Putamen (tissue), 1 donor: ENCODE results near the gene PTPRT.

Experiments
- DNase-seq: peaks from one replicate; pipeline ENCODE4 v3.0.0-alpha.2; 2016; ENCODE audit warnings: low spot score

The PTPRT gene

DNA sequence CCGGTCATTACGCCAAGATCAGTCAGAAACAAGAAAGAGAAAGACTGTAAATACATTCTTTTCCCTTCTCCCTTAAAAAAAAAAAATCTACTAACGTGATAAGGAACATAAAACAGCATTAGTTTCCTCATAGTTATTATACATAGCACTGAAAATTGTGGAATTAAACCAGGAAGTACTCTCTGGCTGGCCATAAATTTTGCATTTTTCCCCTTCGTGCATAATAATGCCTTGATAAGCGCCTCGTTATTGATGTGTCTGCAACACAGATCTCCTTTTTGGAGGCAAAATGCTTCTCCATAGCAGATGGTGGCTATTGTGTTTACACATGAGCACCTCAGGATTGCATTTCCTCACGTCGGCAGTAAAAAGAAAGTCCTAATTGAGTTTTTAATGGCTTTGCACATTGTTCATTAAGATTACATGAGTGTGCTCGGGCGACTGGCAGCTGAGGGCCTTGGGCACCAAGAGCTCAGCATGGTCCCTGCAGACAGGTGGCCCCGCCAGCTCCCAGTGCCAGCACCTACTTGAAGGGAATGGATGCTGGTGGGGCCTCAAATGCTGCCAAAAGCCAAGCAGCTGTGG, 394.5 kb downstream of the PTPRT start:
- DNase-seq = no peak

DNA sequence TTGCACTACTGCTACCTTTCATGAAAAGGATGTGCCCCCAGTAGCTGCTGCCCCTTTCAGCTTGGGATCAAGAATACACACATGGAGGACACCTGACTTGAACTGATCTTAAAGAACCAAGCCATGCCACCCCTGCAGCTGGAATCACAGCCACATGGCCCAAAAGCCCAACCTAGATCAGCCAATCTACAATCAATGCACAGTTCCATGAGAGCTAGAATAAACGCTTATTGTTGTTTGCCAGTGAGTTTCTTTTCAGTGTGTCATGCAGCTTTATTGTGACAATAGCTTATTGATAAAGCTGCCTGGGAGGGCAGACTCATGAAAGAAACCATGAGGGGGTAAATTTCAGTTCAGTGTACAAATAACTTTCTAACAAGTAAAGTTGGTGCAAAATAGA, 397.7 kb downstream of the PTPRT start:
- DNase-seq = peak; percentile 80

DNA sequence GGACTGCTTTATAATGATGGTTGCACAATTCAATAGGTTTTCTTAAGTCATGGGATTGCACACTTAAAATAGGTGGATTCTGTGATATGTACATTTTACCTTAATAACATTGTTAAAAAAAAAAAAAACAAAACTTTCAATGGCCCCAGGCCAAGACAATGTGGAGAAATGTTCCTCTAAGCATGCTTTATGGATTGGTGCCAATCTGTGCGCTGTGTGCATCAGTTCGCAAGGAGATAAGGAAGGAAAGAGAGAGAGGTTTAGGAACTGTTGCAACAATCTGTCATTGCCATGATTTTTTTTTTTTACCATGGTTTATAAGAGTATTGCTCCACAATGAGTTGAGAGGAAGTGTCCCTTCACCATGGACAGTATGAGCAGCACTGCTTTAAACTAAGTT, 399.6 kb downstream of the PTPRT start:
- DNase-seq = no peak

DNA sequence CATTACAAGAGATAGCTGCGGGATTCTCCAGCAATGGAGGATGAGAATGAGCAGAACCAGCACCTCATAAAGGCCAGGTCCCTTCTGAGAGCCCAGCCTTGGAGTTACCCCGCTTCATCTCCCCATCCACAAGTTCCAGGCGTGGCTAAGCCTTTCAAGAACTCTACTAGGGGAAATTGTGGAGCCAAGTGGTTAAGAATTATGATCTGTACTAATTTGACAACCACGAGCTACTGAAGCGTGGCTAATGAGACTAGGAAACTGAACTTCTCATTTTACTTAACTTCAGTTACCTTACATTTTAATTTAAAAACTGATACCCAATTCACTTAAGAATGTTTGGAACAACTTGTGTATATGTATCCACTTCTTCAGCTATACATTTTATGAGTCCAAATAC, 401.0 kb downstream of the PTPRT start:
- DNase-seq = no peak

DNA sequence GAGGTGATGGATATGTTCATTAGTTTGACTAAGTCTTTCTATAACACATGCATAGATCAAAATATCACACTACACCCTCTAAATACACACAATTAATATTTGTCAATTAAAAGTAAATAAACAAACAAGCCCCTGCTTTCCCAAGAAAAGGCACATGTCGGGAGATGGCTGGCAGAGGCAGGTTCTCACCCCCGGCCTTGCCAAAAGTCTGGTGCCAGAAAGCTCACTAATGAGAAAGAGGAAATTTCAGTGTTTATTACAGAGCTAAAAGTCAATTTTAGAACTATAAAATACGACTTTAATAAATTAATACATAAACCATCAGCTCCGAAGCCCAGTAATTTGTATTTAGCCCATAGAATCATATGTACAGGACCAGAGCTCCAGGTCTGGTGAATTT, 404.7 kb downstream of the PTPRT start:
- no peak for DNase-seq

DNA sequence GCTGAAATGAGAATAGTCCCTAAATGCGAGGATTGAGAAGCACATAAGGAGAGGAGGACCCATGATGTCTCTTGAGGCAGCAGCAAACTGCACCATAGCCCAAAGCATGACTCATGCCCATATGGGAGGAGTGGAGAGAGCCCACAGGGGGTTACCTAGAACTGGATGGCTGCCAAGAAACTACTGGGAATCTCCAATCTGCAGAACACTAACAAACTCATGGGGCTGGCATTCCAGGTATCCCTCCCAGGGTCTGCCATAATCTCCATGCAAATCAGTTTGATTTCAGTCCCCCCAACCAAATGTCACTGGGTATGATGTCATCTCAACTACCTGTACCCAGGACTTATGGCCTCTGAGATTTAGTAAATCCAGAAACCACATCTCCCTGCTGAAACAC, 410.5 kb downstream of the PTPRT start:
- DNase-seq = no peak

DNA sequence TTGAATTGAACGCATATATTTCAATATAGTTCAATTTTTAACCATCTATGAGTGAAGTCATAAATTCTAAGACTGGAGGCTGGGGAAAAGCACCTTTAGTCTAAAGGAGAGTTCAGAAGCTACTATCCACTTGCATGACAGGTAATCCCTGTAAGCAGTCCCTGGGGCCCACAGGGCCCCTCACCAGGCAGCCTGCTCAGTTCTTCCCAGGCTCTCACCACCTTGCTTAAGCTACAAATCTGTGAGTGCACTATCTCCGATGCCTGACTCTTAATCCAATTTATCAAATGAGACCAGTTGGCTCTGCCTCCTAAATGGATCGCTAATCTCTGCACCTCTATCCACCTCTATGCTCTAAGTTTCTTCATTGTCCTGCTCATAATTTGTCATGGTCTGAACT, 413.8 kb downstream of the PTPRT start:
- DNase-seq = no peak

DNA sequence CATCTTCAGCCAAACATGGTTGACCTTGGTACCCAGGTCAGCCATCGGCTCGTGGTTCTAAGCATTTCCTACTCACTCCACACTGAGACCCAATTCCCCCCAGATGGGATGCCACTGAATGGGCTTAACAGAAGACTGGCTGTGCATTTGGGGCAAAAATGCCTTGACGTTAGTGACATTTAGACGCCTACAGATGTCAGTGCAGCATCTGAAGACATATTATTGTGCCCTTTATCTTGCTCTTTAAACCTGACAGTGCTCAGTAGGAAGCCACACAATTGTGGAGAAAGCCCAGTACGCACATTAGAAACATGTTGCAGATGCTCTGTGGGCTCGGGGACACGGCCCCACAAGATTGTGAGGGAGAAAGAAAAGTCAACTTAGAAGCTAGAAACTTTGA, 414.7 kb downstream of the PTPRT start:
- no peak for DNase-seq

DNA sequence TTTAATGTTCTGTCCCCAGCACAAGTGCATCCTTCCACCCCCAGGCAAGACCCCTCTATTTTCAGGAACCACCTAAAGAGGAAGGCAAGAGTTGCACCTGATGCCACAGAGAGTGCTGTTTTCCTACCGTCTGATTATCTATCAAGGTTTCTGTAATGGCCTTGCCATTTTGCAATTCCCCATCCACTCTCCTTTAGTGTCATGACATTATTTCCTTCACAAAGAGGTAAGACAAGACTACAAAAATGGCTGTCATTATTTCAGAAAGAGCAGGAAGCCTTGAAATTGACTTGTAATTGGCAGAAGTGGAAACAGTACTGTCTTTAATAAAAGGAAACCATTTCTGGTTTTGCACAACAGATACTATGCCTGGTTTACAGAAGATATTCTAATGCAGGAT, 426.7 kb downstream of the PTPRT start:
- no peak for DNase-seq

DNA sequence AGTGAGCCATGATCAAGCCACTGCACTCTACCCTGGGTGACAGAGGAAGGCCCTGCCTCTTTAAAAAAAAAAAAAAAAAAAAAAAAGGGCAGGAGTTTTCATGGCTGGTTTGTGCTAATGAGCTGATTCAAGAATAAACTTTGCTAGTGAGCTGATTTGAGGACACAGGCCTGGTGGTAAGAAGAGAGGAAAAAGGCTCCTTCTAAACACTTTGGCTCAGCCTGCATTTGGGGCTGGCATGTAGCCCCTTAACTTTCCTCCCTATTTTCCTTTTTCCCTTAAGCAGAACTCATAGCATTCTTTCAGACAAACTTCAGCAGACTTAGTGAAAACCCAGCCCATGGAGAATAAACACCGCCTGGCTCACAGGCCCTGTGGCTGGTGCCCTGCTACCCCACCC, 432.7 kb downstream of the PTPRT start:
- no peak for DNase-seq

DNA sequence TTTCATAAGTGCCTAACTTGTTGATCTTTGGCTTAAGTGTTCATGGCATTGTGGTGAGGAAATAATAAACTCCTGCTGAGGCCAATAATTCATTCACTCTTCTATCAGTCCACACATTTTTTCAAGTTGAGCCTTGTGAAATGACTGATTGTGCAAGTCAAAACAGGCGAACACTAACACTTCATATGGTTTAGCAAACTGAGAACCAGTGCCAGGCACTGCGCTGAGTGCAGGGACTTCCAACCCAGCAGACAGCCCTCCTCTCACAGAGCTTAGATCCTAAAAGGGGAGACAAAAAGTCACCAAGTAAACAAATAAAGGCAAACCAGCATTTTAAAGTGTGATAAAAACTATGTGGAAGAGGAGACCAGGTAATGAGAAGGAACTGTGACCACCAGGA, 435.0 kb downstream of the PTPRT start:
- no peak for DNase-seq

DNA sequence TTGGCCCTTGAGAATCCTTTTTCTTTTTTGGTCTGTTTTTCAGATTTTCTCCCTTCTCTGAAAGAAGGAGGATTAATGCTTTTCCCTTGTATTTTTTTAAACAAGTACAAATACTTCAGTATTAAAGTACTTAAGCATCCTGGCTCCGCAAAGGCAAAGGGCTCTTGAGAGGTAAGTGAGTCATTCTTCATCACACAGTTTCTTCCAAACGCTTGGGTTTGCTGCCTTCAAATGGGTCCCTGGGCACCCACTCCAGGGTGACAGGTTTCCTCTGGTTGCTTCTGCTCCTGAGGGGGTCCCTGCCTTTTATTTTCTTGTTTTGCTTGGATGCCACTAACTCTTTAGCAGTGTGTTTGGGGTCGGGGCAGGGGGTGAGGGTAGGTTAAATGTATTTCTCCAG, 437.1 kb downstream of the PTPRT start:
- no peak for DNase-seq

DNA sequence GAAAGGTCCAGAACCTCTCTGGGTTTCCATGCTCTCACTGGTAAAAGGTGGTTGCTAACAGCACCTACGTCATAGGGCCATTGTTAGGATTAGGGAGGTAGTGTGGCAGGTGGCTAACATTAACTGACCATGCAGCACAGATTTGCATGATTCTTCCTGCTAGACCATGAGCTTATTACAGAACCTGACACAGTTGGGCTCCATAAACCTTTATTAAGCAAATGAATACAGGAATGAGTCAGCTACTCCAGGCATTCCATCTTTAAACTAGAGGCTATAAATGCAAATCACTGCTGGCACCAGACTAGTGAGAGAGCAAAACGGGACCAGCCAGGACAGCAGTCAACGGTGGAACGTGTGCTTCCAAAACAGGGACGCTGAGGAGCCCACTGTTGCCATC, 440.1 kb downstream of the PTPRT start:
- no peak for DNase-seq

DNA sequence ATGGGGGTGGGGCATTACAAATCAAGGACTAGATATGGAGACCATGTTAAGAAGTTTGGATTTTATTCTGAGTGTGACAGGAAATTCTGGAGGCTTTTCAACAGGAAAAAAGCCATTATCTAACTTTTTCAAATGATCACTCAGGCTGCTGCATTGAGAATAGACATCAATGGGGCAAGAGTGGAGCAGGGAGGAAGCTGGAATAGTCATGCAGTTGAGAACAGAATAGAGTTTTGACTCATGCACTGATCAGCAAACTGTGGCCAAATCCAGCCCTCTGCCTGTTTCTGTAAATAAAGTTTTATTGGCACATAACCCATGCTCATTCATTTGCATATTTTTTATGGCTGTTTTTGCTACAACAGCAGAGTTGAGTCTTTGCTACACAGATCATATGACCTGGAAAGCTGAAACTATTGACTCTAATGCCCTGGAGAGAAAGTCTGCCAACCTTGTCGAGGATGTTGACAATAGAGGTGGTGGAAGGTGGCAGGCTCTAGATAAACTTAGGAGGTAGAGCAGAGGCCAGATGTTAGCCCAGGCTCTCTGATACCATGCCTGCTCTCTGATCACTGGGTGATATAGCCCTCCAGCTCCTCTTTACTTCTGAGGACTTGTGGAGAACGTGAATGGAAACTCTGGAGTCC, 441.8 kb downstream of the PTPRT start:
- DNase-seq = no peak

DNA sequence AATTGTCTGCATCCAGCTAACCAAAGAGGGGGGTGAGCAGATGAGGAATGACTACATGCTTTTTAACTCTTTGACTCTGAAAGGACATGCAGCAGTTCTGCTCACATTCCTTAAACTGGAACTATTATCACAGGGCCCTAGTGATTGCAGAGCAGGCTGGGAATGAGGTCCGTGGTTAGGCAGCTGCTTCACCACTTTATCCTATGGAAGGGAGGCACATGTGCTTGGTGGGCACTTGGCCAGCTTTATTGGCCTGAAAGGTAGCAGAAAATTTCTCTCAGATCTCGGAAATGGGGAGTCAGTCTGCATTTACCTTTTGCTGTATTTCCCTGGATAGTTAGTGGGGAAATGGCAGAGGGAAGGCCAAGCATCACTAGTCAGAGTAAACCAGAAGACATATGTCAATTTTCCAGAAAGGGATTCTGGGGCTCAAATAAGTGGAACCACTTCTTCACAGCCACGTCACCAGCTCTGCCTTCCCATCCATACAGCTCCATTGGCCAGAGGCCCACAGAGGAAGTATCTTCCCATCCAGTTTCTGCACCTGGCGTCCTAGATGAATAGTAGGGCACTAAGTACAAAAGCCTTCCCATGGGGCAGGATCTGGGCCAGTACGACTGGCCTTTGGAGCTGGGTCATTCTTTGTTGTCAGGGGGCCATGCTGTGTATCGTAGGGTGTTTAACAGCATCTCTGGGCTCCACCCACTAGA, 444.8 kb downstream of the PTPRT start:
- no peak for DNase-seq

DNA sequence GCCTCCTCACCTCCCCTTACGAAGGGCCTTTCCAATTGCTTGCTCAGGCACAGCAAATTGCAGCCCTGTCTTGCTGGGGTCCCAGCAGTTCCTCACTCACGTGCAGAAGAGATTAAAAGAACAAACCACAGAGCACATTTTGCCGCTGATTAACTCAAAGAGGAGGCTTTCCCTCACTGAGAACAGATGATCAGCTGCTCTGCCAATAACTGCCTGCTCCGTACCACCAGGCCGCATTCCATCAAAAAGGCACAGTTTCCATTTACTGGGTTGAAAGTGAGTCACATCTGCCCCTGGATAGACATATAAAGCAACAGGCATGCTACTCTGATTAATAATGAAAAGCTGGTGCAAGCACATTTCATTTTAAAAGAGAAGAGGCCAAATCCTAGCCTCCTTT, 446.8 kb downstream of the PTPRT start:
- no peak for DNase-seq

DNA sequence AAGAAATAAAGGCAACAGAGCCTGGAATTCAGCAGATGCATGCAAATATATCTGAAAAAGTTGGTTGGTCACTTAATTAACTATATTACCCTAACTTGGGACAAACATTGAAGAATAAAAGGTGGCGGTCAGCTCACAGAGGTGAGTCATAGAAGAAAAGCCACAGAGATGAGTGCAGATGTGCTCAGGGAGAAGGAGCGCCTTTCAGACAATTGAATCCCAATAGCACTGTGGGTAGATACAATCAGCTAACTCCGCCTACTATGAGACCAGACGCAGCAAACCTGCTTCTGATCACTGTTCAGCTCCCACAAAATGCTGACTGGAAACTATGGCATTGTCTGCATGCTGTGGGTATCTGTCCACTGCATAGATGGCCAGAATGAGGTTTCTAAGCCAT, 447.8 kb downstream of the PTPRT start:
- DNase-seq = no peak

DNA sequence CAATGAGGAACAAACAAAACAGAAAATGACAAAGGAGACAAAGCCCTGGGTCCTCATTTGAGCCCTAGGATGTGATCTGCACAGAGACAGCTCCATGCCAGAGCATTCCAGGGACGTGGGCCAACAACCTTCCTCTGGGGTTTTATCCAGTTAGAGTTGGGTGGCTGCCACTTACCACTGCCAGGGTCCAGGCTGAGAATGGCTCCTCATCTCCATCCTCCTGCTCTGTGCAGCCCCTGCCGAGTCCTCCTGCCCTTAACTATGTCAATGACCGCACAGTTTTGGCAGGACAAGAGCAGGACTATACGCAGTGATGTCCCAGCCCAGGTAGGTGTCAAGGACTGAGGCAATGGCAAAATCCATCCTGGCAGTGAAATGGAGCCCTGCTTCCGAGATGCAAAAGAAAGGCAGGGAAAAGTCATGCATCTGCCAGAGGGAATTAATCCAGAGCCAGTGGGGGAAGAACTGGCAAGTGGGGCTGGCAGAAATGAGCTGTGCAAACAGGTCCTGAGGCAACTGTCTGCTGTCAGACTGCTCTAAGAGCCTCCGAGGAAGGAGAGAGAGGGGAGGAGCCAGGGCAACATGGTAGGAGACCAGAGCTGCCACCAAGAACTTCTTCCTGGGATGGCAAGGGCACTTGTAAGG, 449.4 kb downstream of the PTPRT start:
- no peak for DNase-seq

DNA sequence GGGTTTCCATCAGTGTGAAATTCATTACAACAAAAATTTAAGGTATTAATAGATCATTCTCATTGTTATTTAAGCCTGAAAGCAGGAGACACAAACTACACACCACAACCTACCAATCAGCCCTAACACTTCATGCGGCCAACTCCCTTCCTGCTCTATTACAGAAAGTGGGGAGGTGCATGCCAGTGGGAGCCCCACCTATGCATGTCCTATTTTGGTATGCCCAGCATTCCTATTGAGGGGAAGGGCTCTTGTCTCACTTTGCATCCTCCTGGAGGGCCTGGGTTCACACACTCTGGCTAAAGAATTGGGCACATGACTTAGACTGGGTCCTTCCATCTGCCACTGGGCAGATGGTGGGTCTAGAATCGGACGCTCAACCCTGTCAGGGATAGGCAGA, 450.0 kb downstream of the PTPRT start:
- no peak for DNase-seq

DNA sequence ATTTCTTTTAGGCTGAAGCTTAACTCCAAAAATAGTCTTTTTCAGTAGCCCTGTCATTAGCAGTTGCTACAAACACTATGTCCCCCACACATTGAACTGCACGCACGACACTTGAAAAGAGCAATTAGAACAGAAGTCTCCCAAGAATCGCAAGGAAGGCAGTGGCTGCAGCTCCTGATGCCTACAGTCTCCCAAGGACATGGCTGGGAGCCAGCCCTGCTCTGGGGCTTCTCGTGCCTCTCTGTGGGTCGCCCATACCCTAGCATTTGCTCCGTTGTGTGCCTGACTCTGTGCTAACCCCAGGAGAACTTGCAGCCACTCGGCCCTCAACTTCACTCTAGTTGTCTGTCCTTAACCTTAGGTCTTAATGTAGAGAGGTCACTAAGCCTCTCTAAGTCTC, 454.2 kb downstream of the PTPRT start:
- no peak for DNase-seq

DNA sequence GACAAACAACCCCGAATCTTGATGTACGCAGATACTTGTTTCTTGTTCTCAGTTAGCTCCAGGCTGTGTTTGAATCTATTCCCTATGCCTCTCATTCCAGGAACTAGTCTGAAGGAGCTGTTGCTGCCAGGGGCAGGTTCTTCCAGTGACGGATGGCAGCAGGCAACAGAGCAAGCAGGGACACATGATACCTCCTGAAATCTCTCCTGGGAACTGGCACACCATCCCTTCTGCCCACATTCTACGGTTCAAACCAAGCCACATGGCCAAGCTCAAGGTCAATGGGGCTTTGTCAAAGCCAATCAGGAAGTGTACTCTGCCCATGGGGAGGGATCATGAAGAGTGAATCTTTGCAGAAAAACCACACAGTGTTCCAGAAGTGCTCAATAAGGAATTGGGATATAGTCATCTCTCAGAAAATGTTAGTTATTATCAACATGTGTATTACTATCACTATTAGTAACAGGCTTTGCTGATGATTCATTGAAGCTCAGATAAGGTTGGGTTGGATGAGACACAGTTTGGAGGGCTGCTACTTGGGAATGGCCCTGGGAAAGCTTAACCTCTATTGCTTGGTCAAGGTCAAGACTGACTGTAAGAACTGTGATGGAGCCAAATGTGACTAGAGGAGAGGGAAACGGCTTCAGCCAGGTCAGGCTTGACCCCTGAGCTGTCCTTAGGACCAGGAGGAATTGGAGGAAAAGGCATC, 454.9 kb downstream of the PTPRT start:
- DNase-seq = no peak

DNA sequence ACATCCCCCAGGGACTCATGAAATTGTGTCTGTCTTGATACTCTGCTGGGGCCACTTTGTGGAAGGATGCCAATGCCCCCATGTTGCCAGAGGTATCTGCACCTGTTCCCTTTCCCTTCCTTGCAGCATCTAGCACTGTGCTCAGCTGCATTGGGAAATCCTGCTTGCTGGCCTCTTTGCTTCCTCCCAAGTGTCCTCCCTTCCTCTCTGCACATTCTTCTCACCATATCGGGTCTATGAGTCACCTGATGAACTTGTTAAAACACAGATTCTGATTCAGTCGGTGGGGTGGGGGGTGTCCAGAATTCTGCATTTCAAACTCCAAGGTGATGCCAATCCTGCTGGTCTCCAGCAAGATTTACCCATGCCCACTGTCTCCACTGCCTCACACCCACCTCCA, 467.8 kb downstream of the PTPRT start:
- no peak for DNase-seq
